GM12875 (cell line): ENCODE data around the gene HS3ST3A1.

Experiments used
- H3K4me3 ChIP-seq: one replicate; pipeline ENCODE4 v1.5.1; 2011; ENCODE audit warnings: low read depth, low read length, control low read depth
- CTCF ChIP-seq: IDR thresholded peaks from 2 replicates; pipeline ENCODE4 v1.5.1; 2011; ENCODE audit warnings: low read depth, mild to moderate bottlenecking, control low read depth, inconsistent platforms, low read length, moderate library complexity, borderline replicate concordance; ENCODE audit not compliant: insufficient read depth

HS3ST3A1 gene

GRCh38 chr17:13495423-13495822 lies 106.3 kb downstream of the HS3ST3A1 start:
- H3K4me3 ChIP-seq: no peak overlapping the region
- TF ChIP-seq CTCF: no peak

DNA sequence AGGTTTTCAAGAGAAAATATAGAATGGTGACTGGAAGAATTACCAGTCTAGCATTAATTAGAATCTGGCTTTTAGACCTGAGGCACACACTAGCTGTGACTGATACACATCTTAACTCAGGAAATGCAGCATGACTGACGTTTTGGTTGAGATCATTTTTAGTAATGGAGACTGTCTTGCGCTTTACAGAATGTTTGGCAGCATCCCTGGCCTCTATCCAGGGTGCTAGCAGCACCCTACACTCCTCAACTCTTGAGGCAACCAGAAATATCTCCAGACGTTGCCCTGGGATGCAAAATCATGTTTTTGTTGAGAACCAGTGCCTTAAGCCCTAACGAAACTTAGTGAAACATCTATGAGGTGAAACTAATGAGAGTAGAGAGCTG lies 109.0 kb downstream of the HS3ST3A1 start:
- no peak for TF ChIP-seq CTCF

GRCh38 chr17:13491916-13492736 lies 109.6 kb downstream of the HS3ST3A1 start:
- no peak for TF ChIP-seq CTCF
- H3K4me3 ChIP-seq: no peak overlapping the region

More for the DNA sequence above, 109.0 kb downstream of the HS3ST3A1 start:
- no peak overlapping the region for H3K4me3 ChIP-seq

DNA sequence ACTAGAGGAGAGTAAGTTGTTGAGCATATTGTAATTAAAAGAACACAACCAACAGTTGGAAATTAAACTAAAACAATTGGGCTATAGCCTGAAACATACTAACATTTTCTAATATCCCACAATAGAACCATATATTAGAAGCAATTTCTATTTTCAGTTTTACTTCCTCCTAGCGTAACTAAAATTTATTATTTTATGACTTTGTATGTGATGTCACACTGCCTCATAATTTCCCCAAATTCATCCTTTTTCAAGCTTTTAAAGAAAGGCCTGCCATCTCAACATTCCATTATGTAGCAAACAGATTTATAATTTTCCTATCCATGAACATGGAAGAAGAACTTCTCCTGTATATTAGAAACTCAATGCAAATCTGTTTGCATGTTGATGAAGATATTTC lies 110.2 kb downstream of the HS3ST3A1 start:
- H3K4me3 ChIP-seq: no peak overlapping the region
- no peak for TF ChIP-seq CTCF

GRCh38 chr17:13490906-13491482 lies 110.7 kb downstream of the HS3ST3A1 start:
- no peak for TF ChIP-seq CTCF

DNA sequence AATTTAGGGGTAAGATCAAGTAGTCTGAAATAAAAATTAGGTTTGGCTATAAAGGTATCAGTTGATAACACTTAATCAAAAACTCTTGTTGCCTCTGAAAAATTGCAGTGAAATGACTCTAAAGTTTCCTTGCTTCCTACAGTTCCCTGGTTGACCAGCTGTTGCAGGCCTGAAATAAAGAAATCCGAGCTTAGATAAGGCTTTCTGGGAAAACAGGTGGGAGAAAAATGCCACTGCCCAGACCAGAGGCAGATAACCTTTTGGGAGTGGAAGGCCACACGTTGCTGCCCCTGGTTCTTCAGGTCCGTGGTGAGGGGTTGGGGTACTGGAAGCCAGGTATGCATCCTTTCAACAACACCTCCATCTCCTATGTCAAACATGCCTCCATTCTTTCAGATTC lies 111.3 kb downstream of the HS3ST3A1 start:
- no peak for TF ChIP-seq CTCF
- no peak overlapping the region for H3K4me3 ChIP-seq

More at GRCh38 chr17:13490906-13491482, 110.7 kb downstream of the HS3ST3A1 start:
- H3K4me3 ChIP-seq: no peak overlapping the region

DNA sequence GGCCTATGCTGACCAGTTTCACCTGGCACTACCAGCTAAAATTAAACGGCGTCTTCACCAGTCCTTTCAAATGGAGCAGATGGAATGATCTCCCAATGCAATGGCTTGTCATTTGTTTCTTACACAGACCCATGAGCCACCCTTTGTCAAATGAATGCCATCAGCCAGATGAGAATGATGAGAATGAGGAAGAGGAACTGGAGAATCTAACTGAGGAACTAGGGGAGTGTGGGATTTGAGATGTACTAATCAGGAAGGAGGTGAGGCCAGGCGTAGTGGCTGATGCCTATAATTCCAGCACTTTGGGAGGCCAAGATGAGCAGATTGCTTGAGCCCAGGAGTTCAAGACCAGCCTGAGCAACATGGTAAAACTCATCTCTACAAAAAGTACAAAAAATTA lies 116.4 kb downstream of the HS3ST3A1 start:
- no peak for TF ChIP-seq CTCF
- no peak overlapping the region for H3K4me3 ChIP-seq
